ENCODE results near the gene PRKCE.
A peak's percentile ranks its signal among the peaks of the same experiment; 100 is the strongest.

Gene PRKCE

GRCh38 chr2:46032161-46032813 is 380.8 kb downstream of the PRKCE start:
- no peak for DNase-seq

GRCh38 chr2:46032996-46033395 is 381.5 kb downstream of the PRKCE start:
- no peak for DNase-seq

GRCh38 chr2:46034535-46034934 is 383.1 kb downstream of the PRKCE start:
- DNase-seq, result no peak

GRCh38 chr2:46036929-46037328 is 385.5 kb downstream of the PRKCE start:
- DNase-seq, result no peak

GRCh38 chr2:46039543-46040303 is 388.2 kb downstream of the PRKCE start:
- DNase-seq, result no peak

- no peak for DNase-seq
Measured at GRCh38 chr2:46040563-46041155, 389.2 kb downstream of the PRKCE start.

- no peak for DNase-seq
Measured at GRCh38 chr2:46041434-46041833, 390.0 kb downstream of the PRKCE start.

- no peak for DNase-seq
Measured at GRCh38 chr2:46042207-46042637, 390.7 kb downstream of the PRKCE start.

GRCh38 chr2:46042711-46043110 is 391.2 kb downstream of the PRKCE start:
- no peak for DNase-seq

- no peak for DNase-seq
Measured at GRCh38 chr2:46045888-46046287, 394.4 kb downstream of the PRKCE start.

- DNase-seq, result no peak
Measured at GRCh38 chr2:46047290-46047689, 395.8 kb downstream of the PRKCE start.

- DNase-seq, result no peak
Measured at GRCh38 chr2:46048693-46049092, 397.2 kb downstream of the PRKCE start.

GRCh38 chr2:46050027-46050426 is 398.6 kb downstream of the PRKCE start:
- no peak for DNase-seq

GRCh38 chr2:46050489-46050888 is 399.0 kb downstream of the PRKCE start:
- no peak for DNase-seq

GRCh38 chr2:46051085-46051484 is 399.6 kb downstream of the PRKCE start:
- DNase-seq, result no peak

GRCh38 chr2:46053564-46053963 is 402.1 kb downstream of the PRKCE start:
- no peak for DNase-seq

GRCh38 chr2:46056541-46056940 is 405.1 kb downstream of the PRKCE start:
- no peak for DNase-seq

GRCh38 chr2:46058140-46058539 is 406.7 kb downstream of the PRKCE start:
- no peak for DNase-seq

- peak; percentile 30 to 80 for DNase-seq
Measured at GRCh38 chr2:46062637-46063412, 411.4 kb downstream of the PRKCE start.

- DNase-seq, result no peak
Measured at GRCh38 chr2:46064396-46064795, 412.9 kb downstream of the PRKCE start.

- DNase-seq, result no peak
Measured at GRCh38 chr2:46065152-46065551, 413.7 kb downstream of the PRKCE start.

- no peak for DNase-seq
Measured at GRCh38 chr2:46066116-46066515, 414.6 kb downstream of the PRKCE start.

- DNase-seq, result no peak
Measured at GRCh38 chr2:46066601-46067000, 415.1 kb downstream of the PRKCE start.
